Endothelial cell of umbilical vein (primary cell): ENCODE results near the gene ASAP2.

Source experiments
- CTCF ChIP-seq, 2 donors: IDR thresholded peaks; 1 replicate in 1 of 2; 2 replicates in 1 of 2; pipeline ENCODE4 v1.5.1; 2011; ENCODE audit warnings: low read length in 2 of 2, mild to moderate bottlenecking in 2 of 2, moderate library complexity in 2 of 2, control low read depth in 1 of 2, inconsistent platforms in 1 of 2, low read depth in 1 of 2; ENCODE audit not compliant: insufficient read depth in 1 of 2; ENCODE audit errors: extremely low read depth in 1 of 2
- EZH2 ChIP-seq: IDR thresholded peaks from 2 replicates; pipeline ENCODE4 v1.6.1; 2012; ENCODE audit warnings: borderline replicate concordance, low read depth, mild to moderate bottlenecking, moderate library complexity, low read length, inconsistent platforms; ENCODE audit not compliant: severe bottlenecking
- FOS ChIP-seq: IDR thresholded peaks from 2 replicates; pipeline ENCODE4 v1.6.1; 2011; ENCODE audit warnings: mild to moderate bottlenecking, low read length, moderate library complexity, borderline replicate concordance; ENCODE audit not compliant: insufficient read depth
- JUN ChIP-seq: IDR thresholded peaks from 2 replicates; pipeline ENCODE4 v1.6.1; 2011; ENCODE audit warnings: borderline replicate concordance, low read depth; ENCODE audit not compliant: insufficient read length, insufficient read depth
- MAX ChIP-seq: IDR thresholded peaks from 2 replicates; pipeline ENCODE4 v1.6.1; 2011; ENCODE audit not compliant: insufficient read depth, insufficient read length
- MYC ChIP-seq: IDR thresholded peaks from one replicate; pipeline ENCODE4 v1.6.1; 2011; ENCODE audit warnings: mild to moderate bottlenecking, low read depth, low read length
- POLR2A ChIP-seq: IDR thresholded peaks from 2 replicates; pipeline ENCODE4 v1.6.1; 2012; ENCODE audit warnings: low read depth, mild to moderate bottlenecking, control low read depth, low read length
- POLR2AphosphoS5 ChIP-seq: IDR thresholded peaks from 2 replicates; pipeline ENCODE4 v1.6.1; 2012; ENCODE audit warnings: low read depth, mild to moderate bottlenecking, control low read depth, low read length, moderate library complexity; ENCODE audit not compliant: insufficient read depth

GRCh38 chr2:9346885-9347284 is 140.3 kb downstream of the ASAP2 start:
- TF ChIP-seq CTCF (IDR thresholded peaks at IDR 0.05; ENCODE audit: extremely low read depth in 1 of 2, insufficient read depth in 1 of 2, low read depth in 1 of 2, low read length in 2 of 2) (no peak), MAX (no peak), POLR2AphosphoS5 (no peak), POLR2A (no peak), EZH2 (no peak), MYC (no peak), JUN (no peak), FOS (no peak)
